ENCODE measurements around the gene IGSF21.

The IGSF21 gene

GRCh38 chr1:18304151-18304869 lies 196.7 kb downstream of the IGSF21 start:
- H3K4me3 ChIP-seq (ENCODE audit: control insufficient read depth, low read depth, low read length), result no peak overlapping the region
- no peak for DNase-seq (ENCODE audit: low read depth)
- no peak for TF ChIP-seq CTCF (IDR thresholded peaks at IDR 0.05; ENCODE audit: control insufficient read depth, insufficient read depth, low read depth, low read length, missing control alignments)

GRCh38 chr1:18305182-18305795 lies 197.7 kb downstream of the IGSF21 start:
- no peak for TF ChIP-seq CTCF (IDR thresholded peaks at IDR 0.05; ENCODE audit: control insufficient read depth, insufficient read depth, low read depth, low read length, missing control alignments)
- no peak for DNase-seq (ENCODE audit: low read depth)
- no peak overlapping the region for H3K4me3 ChIP-seq (ENCODE audit: control insufficient read depth, low read depth, low read length)

GRCh38 chr1:18307329-18307898 lies 199.8 kb downstream of the IGSF21 start:
- no peak overlapping the region for H3K4me3 ChIP-seq (ENCODE audit: control insufficient read depth, low read depth, low read length)
- no peak for TF ChIP-seq CTCF (IDR thresholded peaks at IDR 0.05; ENCODE audit: control insufficient read depth, insufficient read depth, low read depth, low read length, missing control alignments)
- no peak for DNase-seq (ENCODE audit: low read depth)

- no peak for DNase-seq (ENCODE audit: low read depth)
These were observed 202.1 kb downstream of the IGSF21 start for GRCh38 chr1:18309552-18310155.

GRCh38 chr1:18312961-18313360 lies 205.4 kb downstream of the IGSF21 start:
- TF ChIP-seq CTCF (IDR thresholded peaks at IDR 0.05; ENCODE audit: control insufficient read depth, insufficient read depth, low read depth, low read length, missing control alignments), result no peak
- DNase-seq (ENCODE audit: low read depth), result no peak
- no peak overlapping the region for H3K4me3 ChIP-seq (ENCODE audit: control insufficient read depth, low read depth, low read length)

More at GRCh38 chr1:18309552-18310155, 202.1 kb downstream of the IGSF21 start:
- H3K4me3 ChIP-seq (ENCODE audit: control insufficient read depth, low read depth, low read length), result no peak overlapping the region
- TF ChIP-seq CTCF (IDR thresholded peaks at IDR 0.05; ENCODE audit: control insufficient read depth, insufficient read depth, low read depth, low read length, missing control alignments), result no peak

- no peak for DNase-seq (ENCODE audit: low read depth)
- TF ChIP-seq CTCF (IDR thresholded peaks at IDR 0.05; ENCODE audit: control insufficient read depth, insufficient read depth, low read depth, low read length, missing control alignments), result no peak
- H3K4me3 ChIP-seq (ENCODE audit: control insufficient read depth, low read depth, low read length), result no peak overlapping the region
These were observed 205.9 kb downstream of the IGSF21 start for GRCh38 chr1:18313523-18313922.

Measured in AG09309 (cell line).